ENCODE results near the gene SPA17. TPM values are rescaled to one million over a fixed set of nuclear protein-coding genes. Genes with fewer than 3 reads are reported as not detected.
A peak's percentile ranks its signal among the peaks of the same experiment; 100 is the strongest.

The SPA17 gene
- total RNA-seq (0.22 TPM), polyA plus RNA-seq (1 to 10 TPM; 1.0 to 2.5 (median 1.3) TPM)

- peaks cover 0 to 40% (median 23%) of the 10 kb centered on the region in 4 donors for H3K4me1 Mint-ChIP-seq
- peak within 1 kb of the TSS; percentile 90 to 96 (median 92) for H3K27ac Mint-ChIP-seq
- H3K36me3 Mint-ChIP-seq: no peaks in the 10 kb centered on the region
- Histone ChIP-seq H3K9me3 (ENCODE audit: control insufficient read depth in 2 of 2, low read length in 2 of 2) (no peaks in the 10 kb centered on the region), H3K4me1 (ENCODE audit: control insufficient read depth, insufficient read depth, low read length, poor library complexity, severe bottlenecking) (peaks cover 22% of the 10 kb centered on the region), H3K36me3 (ENCODE audit: control insufficient read depth, insufficient read depth, low read length) (no peaks in the 10 kb centered on the region), H3K27ac (ENCODE audit: insufficient read depth, low read length, poor library complexity, severe bottlenecking) (peak within 1 kb of the TSS; percentile 80), H3K27me3 (ENCODE audit: control insufficient read depth, insufficient read depth, low read length) (peaks cover 5% of the 10 kb centered on the region), H3K4me3 (ENCODE audit: low read depth, low read length) (peak within 1 kb of the TSS; percentile 51)
- H3K27me3 Mint-ChIP-seq: peaks cover 20% of the 10 kb centered on the region
- peaks cover 0 to 1% (median 0%) of the 10 kb centered on the region in 7 donors for H3K9me3 Mint-ChIP-seq
- ATAC-seq (ENCODE audit: low read depth in 2 of 2) (peak; percentile 85 to 87), DNase-seq (peak; percentile 80 to 96 (median 88))
- peak within 1 kb of the TSS; percentile 85 to 94 (median 90) for H3K4me3 Mint-ChIP-seq
These were observed at the start of gene SPA17, which contains the start of gene SIAE for GRCh38 chr11:124673333-124674167. Gene SPA17 (plus strand): TSS chr11:124673904. CDS start chr11:124675265, 1,361 bp downstream. Gene SIAE (minus strand): TSS chr11:124673739. CDS start chr11:124673708, 31 bp downstream.

GRCh38 chr11:124625504-124626168, 48.1 kb upstream of the SPA17 start:
- ATAC-seq (ENCODE audit: low read depth in 2 of 2) (no peak), DNase-seq (no peak)
- Histone ChIP-seq H3K4me3 (ENCODE audit: low read depth, low read length) (no peak overlapping the region), H3K4me1 (ENCODE audit: control insufficient read depth, insufficient read depth, low read length, poor library complexity, severe bottlenecking) (peaks cover 14% of the 10 kb centered on the region), H3K36me3 (ENCODE audit: control insufficient read depth, insufficient read depth, low read length) (peaks cover 38% of the 10 kb centered on the region), H3K9me3 (ENCODE audit: control insufficient read depth in 2 of 2, low read length in 2 of 2) (no peaks in the 10 kb centered on the region), H3K27me3 (ENCODE audit: control insufficient read depth, insufficient read depth, low read length) (no peaks in the 10 kb centered on the region), H3K27ac (ENCODE audit: insufficient read depth, low read length, poor library complexity, severe bottlenecking) (no peak overlapping the region)
- Mint-ChIP-seq H3K27me3 (no peaks in the 10 kb centered on the region), H3K4me1 (peaks cover 28 to 61% (median 37%) of the 10 kb centered on the region in 4 donors), H3K36me3 (peaks cover 27% of the 10 kb centered on the region), H3K4me3 (peak overlapping the region in 2 of 4 donors; percentile 47 to 48), H3K27ac (peak overlapping the region; percentile 45 to 52 (median 51)), H3K9me3 (no peaks in the 10 kb centered on the region)

GRCh38 chr11:124627546-124627945, 46.2 kb upstream of the SPA17 start:
- ATAC-seq (ENCODE audit: low read depth in 2 of 2): no peak
- no peaks in the 10 kb centered on the region for H3K9me3 Mint-ChIP-seq
- no peak overlapping the region for H3K27ac Mint-ChIP-seq
- H3K27me3 Mint-ChIP-seq: no peaks in the 10 kb centered on the region
- Histone ChIP-seq H3K9me3 (ENCODE audit: control insufficient read depth in 2 of 2, low read length in 2 of 2) (no peaks in the 10 kb centered on the region), H3K27me3 (ENCODE audit: control insufficient read depth, insufficient read depth, low read length) (no peaks in the 10 kb centered on the region), H3K4me1 (ENCODE audit: control insufficient read depth, insufficient read depth, low read length, poor library complexity, severe bottlenecking) (peaks cover 14% of the 10 kb centered on the region), H3K36me3 (ENCODE audit: control insufficient read depth, insufficient read depth, low read length) (peaks cover 57% of the 10 kb centered on the region), H3K27ac (ENCODE audit: insufficient read depth, low read length, poor library complexity, severe bottlenecking) (no peak overlapping the region), H3K4me3 (ENCODE audit: low read depth, low read length) (no peak overlapping the region)
- no peak for DNase-seq
- peak overlapping the region in 1 of 4 donors; percentile 3 for H3K4me3 Mint-ChIP-seq
- peaks cover 28 to 52% (median 36%) of the 10 kb centered on the region in 4 donors for H3K4me1 Mint-ChIP-seq
- peaks cover 46% of the 10 kb centered on the region for H3K36me3 Mint-ChIP-seq

- H3K36me3 Mint-ChIP-seq: peaks cover 58% of the 10 kb centered on the region
- H3K36me3 ChIP-seq (ENCODE audit: control insufficient read depth, insufficient read depth, low read length): peaks cover 78% of the 10 kb centered on the region
- H3K27me3 Mint-ChIP-seq: no peaks in the 10 kb centered on the region
- H3K27ac Mint-ChIP-seq: no peak overlapping the region
- ATAC-seq (ENCODE audit: low read depth in 2 of 2) (no peak), DNase-seq (no peak)
- H3K27ac ChIP-seq (ENCODE audit: insufficient read depth, low read length, poor library complexity, severe bottlenecking): no peak overlapping the region
- H3K9me3 Mint-ChIP-seq: no peaks in the 10 kb centered on the region
- no peak overlapping the region for H3K4me3 ChIP-seq (ENCODE audit: low read depth, low read length)
- no peaks in the 10 kb centered on the region for H3K4me1 ChIP-seq (ENCODE audit: control insufficient read depth, insufficient read depth, low read length, poor library complexity, severe bottlenecking)
- no peak overlapping the region for H3K4me3 Mint-ChIP-seq
- no peaks in the 10 kb centered on the region for H3K27me3 ChIP-seq (ENCODE audit: control insufficient read depth, insufficient read depth, low read length)
- H3K4me1 Mint-ChIP-seq: peaks cover 13 to 33% (median 24%) of the 10 kb centered on the region in 4 donors
- no peaks in the 10 kb centered on the region for H3K9me3 ChIP-seq (ENCODE audit: control insufficient read depth in 2 of 2, low read length in 2 of 2)
These were observed 43.7 kb upstream of the SPA17 start for GRCh38 chr11:124629961-124630360.

GRCh38 chr11:124633355-124633754, 40.3 kb upstream of the SPA17 start:
- Histone ChIP-seq H3K4me3 (ENCODE audit: low read depth, low read length) (no peak overlapping the region), H3K9me3 (ENCODE audit: control insufficient read depth in 2 of 2, low read length in 2 of 2) (no peaks in the 10 kb centered on the region), H3K36me3 (ENCODE audit: control insufficient read depth, insufficient read depth, low read length) (peaks cover 78% of the 10 kb centered on the region), H3K27ac (ENCODE audit: insufficient read depth, low read length, poor library complexity, severe bottlenecking) (no peak overlapping the region), H3K4me1 (ENCODE audit: control insufficient read depth, insufficient read depth, low read length, poor library complexity, severe bottlenecking) (no peaks in the 10 kb centered on the region), H3K27me3 (ENCODE audit: control insufficient read depth, insufficient read depth, low read length) (no peaks in the 10 kb centered on the region)
- Mint-ChIP-seq H3K4me3 (no peak overlapping the region), H3K4me1 (peaks cover 4 to 10% (median 7%) of the 10 kb centered on the region in 4 donors), H3K9me3 (peaks cover 0 to 1% (median 0%) of the 10 kb centered on the region in 7 donors), H3K36me3 (peaks cover 58% of the 10 kb centered on the region), H3K27me3 (no peaks in the 10 kb centered on the region), H3K27ac (no peak overlapping the region)
- DNase-seq: peak in 1 of 3 donors; percentile 5
- no peak for ATAC-seq (ENCODE audit: low read depth in 2 of 2)

- no peaks in the 10 kb centered on the region for H3K9me3 ChIP-seq (ENCODE audit: control insufficient read depth in 2 of 2, low read length in 2 of 2)
- H3K36me3 ChIP-seq (ENCODE audit: control insufficient read depth, insufficient read depth, low read length): peaks cover 67% of the 10 kb centered on the region
- H3K4me1 ChIP-seq (ENCODE audit: control insufficient read depth, insufficient read depth, low read length, poor library complexity, severe bottlenecking): no peaks in the 10 kb centered on the region
- Mint-ChIP-seq H3K9me3 (peaks cover 0 to 1% (median 0%) of the 10 kb centered on the region in 7 donors), H3K4me1 (peaks cover 0 to 10% (median 0%) of the 10 kb centered on the region in 4 donors), H3K27ac (peak overlapping the region in 1 of 3 donors; percentile 73), H3K36me3 (peaks cover 47% of the 10 kb centered on the region), H3K27me3 (no peaks in the 10 kb centered on the region), H3K4me3 (no peak overlapping the region)
- DNase-seq (no peak), ATAC-seq (ENCODE audit: low read depth in 2 of 2) (no peak)
- H3K4me3 ChIP-seq (ENCODE audit: low read depth, low read length): no peak overlapping the region
- H3K27me3 ChIP-seq (ENCODE audit: control insufficient read depth, insufficient read depth, low read length): no peaks in the 10 kb centered on the region
- no peak overlapping the region for H3K27ac ChIP-seq (ENCODE audit: insufficient read depth, low read length, poor library complexity, severe bottlenecking)
These were observed 37.8 kb upstream of the SPA17 start for GRCh38 chr11:124635932-124636331.

GRCh38 chr11:124638500-124638899, 35.2 kb upstream of the SPA17 start:
- Mint-ChIP-seq H3K4me1 (no peaks in the 10 kb centered on the region), H3K4me3 (no peak overlapping the region), H3K36me3 (peaks cover 27% of the 10 kb centered on the region), H3K27me3 (no peaks in the 10 kb centered on the region), H3K27ac (peak overlapping the region in 1 of 3 donors; percentile 47), H3K9me3 (peaks cover 0 to 1% (median 0%) of the 10 kb centered on the region in 7 donors)
- no peaks in the 10 kb centered on the region for H3K9me3 ChIP-seq (ENCODE audit: control insufficient read depth in 2 of 2, low read length in 2 of 2)
- no peak overlapping the region for H3K4me3 ChIP-seq (ENCODE audit: low read depth, low read length)
- no peaks in the 10 kb centered on the region for H3K4me1 ChIP-seq (ENCODE audit: control insufficient read depth, insufficient read depth, low read length, poor library complexity, severe bottlenecking)
- H3K27ac ChIP-seq (ENCODE audit: insufficient read depth, low read length, poor library complexity, severe bottlenecking): no peak overlapping the region
- DNase-seq (no peak), ATAC-seq (ENCODE audit: low read depth in 2 of 2) (no peak)
- H3K36me3 ChIP-seq (ENCODE audit: control insufficient read depth, insufficient read depth, low read length): peaks cover 41% of the 10 kb centered on the region
- H3K27me3 ChIP-seq (ENCODE audit: control insufficient read depth, insufficient read depth, low read length): no peaks in the 10 kb centered on the region

All from CD4-positive, CD25-positive, alpha-beta regulatory T cell (primary cell).